AG09309 (cell line): ENCODE results near the gene VPS39.

Experiments used
- DNase-seq: peaks from one replicate; pipeline ENCODE4 v3.0.0-alpha.2; 2010; ENCODE audit warnings: low read depth
- H3K4me3 ChIP-seq: 2 replicates; pipeline ENCODE4 v1.5.1; 2011; ENCODE audit warnings: mild to moderate bottlenecking, low read depth, low read length, moderate library complexity; ENCODE audit not compliant: control insufficient read depth
- TF ChIP-seq, protein P1 (sequence below): IDR thresholded peaks from 2 replicates; pipeline ENCODE4 v1.5.1; 2011; ENCODE audit warnings: mild to moderate bottlenecking, low read depth, low read length, inconsistent platforms; ENCODE audit not compliant: insufficient read depth, control insufficient read depth; ENCODE audit errors: missing control alignments

The VPS39 gene

DNA sequence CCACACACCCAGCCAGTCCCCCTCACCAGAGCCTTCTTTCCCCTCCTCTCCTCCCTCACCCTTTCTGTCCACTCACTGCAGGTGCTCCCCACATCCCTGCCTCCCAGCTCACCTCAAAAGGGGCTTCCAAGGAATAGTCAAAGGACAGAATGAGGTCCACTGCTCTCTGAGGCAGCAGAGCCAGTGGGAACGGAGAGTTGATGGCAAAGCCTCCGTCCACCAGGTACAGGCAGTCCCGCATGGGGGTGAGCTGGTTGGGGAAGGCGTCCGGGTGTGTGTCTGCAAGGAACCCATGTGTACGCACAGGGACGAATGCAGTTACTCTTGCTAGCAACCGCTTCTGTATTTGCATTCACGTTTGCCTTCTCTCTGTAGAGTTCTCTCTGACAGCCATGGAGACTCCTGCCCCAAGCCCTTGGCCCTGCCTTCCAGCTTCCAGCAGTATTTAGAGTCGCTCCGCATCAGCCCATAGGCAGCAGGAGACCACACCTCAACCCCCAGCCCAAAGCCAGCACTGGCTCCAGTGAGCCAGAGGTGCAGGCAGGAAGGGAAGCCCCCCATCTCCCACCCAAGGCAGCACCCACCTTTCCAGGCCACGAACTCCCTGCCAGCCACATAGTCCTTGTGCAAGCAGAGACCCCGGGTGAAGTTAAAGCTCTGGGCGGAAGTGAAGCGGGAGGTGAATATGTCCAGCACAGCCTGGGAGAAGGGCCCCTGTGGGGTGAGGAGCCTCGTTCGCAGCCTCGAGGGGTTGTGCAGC lies 64.1 kb downstream of the VPS39 start:
- H3K4me3 ChIP-seq, result no peak overlapping the region
- DNase-seq, result no peak
- TF ChIP-seq, protein P1, sequence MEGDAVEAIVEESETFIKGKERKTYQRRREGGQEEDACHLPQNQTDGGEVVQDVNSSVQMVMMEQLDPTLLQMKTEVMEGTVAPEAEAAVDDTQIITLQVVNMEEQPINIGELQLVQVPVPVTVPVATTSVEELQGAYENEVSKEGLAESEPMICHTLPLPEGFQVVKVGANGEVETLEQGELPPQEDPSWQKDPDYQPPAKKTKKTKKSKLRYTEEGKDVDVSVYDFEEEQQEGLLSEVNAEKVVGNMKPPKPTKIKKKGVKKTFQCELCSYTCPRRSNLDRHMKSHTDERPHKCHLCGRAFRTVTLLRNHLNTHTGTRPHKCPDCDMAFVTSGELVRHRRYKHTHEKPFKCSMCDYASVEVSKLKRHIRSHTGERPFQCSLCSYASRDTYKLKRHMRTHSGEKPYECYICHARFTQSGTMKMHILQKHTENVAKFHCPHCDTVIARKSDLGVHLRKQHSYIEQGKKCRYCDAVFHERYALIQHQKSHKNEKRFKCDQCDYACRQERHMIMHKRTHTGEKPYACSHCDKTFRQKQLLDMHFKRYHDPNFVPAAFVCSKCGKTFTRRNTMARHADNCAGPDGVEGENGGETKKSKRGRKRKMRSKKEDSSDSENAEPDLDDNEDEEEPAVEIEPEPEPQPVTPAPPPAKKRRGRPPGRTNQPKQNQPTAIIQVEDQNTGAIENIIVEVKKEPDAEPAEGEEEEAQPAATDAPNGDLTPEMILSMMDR, result no peak

DNA sequence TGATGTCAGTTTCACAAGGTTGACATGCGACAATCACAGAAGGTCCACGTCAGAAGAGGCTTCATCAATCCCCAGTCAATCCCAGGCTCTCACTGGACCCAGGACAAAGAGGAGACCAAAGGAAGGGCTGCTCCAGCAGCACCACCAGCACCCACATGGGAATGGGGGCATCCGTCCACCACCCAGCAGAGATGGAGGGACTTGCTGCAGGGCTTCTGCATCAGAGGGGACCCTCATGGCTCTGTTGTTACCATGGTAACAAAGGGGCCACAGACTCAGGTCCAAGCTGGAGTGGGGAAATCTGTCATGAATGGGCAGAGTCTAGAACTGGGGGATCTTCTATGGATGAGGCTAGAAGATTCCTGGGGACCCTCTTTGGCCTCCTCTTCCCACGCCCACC lies 64.7 kb downstream of the VPS39 start:
- TF ChIP-seq, protein P1, result no peak
- H3K4me3 ChIP-seq, result no peak overlapping the region
- no peak for DNase-seq

DNA sequence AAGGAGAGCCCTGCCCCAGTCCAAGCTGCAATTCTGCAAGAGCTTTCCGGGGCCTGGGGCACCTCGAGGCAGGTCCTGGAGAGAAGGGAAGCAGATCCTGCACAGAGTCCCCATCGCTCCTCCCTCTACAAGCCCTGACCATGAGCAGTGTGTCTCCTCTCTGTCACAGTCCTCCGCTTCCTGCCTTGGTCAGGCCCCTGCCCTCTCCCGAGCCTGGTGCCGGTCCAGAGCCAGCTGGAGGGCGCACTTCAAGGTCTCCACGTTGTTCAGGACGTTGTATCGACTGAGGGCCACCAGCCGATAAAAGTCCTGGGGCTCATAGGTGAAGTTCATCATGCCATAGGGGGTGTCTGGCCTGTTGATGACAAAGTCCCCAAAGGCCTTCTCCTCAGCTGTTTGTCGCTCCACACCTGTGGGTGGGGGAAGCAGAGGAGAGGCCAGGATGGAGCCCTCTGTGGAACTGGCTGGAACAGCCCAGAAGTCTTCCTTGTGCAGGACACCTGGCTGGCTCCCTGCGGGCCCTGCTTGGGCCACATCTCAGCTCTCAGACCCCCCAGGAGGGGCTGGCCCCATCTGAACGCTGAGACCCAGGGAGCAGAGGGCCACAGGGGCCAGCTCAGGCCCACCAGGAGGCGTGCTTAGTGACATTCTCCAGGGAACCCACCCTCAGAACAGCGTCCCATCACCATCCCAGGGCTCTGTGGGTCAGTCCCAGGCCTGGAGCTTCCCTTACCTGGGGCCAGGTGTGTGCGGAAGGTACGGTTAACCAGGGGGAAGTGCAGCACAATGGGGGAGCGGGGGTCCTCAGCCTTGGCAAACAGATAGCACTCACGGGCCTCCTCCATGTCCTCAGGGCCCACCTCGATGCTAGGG lies 66.1 kb downstream of the VPS39 start:
- H3K4me3 ChIP-seq, result no peak overlapping the region
- no peak for DNase-seq
- TF ChIP-seq, protein P1, result no peak

DNA sequence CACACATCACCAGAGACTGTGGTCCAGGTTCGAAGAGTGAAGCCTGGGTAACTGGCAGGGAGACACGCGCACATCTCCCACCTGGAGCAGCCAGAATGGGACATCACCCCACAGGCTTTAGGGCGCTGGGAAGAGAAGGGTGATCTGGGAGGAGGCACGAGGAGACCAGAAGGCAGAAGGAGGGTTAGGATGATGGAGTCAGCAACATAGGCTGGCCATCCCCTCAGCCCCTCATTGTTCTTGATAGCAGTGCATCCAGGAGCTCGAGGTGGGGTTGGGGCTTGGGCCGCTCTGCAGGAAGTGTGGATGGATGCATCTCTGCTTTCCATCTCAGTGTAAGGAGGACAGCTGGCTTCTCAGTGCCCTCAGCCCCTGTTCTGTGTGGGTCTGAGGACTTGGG lies 66.9 kb downstream of the VPS39 start:
- TF ChIP-seq, protein P1, result no peak

DNA sequence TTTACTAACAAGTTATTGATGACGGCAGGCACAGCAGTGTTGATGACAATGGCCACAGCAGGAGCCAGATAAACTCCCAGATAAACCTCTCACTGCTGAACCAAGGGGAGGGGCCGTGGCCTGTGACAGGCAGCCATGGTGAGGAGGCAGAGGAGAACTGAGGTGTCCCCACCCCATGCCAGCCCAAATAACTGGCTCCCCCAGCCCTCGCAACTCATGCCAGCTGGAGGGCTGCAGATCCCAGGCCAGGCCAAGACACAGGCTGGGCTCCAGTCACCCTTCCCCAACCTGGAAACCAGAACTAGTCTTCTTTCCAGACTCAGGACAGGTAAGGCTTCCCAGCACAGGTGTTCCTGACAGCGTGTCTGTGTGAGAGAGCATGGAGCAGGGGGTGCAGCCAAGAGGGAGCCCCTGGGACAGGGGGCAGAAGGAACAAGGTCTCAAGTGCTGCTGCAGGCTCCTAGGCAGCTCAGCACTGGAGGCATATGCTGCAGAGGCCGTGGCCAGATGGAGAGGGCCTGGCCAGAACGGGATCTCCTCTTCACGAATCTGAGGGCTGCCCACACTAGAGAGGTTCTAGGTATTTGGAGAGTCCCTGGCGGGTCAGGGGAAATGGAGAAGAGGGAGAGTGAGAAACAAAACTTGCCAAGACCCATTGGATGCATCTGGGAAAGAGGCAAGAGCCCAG lies 67.6 kb downstream of the VPS39 start:
- H3K4me3 ChIP-seq, result no peak overlapping the region
- no peak for DNase-seq
- TF ChIP-seq, protein P1, result no peak

More for the DNA sequence above, 66.9 kb downstream of the VPS39 start:
- no peak for DNase-seq
- no peak overlapping the region for H3K4me3 ChIP-seq

DNA sequence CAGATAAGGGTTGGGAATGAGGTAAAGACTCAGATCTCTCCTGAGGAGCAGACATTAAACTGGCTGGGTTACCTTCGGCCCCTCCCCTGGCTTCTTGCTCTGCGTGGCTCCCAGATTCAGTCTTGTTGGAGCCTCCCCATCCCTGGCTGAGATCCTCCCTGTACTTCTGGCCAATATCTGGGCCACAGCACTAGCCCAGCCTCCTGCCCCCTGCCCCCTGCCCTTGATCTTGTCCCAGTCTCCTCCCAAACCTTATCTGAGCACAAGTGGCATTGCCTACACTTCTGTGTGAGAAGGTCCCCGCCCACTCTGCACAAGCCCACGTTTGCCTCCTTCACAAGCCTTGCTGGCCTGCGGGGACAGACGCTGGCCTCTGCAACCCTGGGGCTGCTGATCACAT lies 68.5 kb downstream of the VPS39 start:
- DNase-seq, result no peak
- TF ChIP-seq, protein P1, result no peak
- no peak overlapping the region for H3K4me3 ChIP-seq
